Stimulated activated CD8-positive, alpha-beta memory T cell treated with anti-CD3 and anti-CD28 coated beads, Interleukin-12 subunit alpha, Interleukin-12 subunit beta, amount 100 ng/mL, for 1 hour (primary cell): ENCODE measurements around the gene NPBWR2.

Source experiments
- DNase-seq: peaks from one replicate; pipeline ENCODE4 v3.0.0-alpha.2; 2020; ENCODE audit warnings: low read depth

NPBWR2 gene

DNA sequence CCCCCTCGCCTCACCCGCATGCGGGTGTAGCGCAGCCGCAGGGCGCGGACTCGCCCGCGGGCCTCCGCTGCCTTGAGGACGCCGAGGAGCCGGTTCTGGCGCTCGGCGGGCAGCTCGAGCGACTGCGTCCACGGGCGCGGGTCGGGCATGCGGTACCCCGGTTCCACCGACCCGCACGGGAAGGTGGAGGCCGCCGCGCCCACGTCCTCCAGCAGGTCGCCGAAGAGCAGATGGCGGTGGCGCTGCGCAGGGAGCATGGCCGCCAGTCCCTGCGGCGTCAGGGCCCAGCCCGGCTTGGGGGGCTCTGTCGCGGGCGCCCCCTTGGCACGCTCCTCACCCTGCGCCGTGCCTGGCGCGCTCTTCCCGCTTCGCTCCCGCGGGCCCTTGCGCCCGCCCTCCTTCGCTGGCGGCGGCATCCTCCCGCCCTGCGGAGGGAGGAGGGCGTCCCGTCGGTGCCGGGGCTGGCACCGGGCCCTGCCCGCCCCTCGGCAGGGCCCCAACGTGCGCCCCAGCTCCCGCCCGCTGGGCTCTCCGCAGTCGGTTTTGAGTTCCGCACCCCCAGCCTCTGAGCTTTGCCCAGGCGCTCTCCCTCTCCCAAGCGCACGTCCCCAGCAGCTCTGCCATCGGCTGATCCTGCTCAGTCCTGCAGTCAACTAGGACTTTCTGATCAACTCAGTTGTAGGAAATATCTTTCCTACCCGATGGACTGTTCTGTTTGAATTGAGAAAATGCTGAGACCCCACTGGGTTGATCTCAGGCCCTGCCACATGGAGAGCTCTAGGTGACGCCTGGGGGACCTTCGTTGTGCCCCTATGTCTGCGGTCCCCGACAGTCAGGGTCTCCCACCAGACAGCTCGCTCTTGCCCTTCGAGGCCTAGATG lies 23.3 kb downstream of the NPBWR2 start, which contains the start of gene LKAAEAR1:
TSS of gene LKAAEAR1 (minus strand) at position 595 of the 881 bp plus-strand sequence. CDS start at position 416, 179 bp downstream.
- DNase-seq, result no peak

DNA sequence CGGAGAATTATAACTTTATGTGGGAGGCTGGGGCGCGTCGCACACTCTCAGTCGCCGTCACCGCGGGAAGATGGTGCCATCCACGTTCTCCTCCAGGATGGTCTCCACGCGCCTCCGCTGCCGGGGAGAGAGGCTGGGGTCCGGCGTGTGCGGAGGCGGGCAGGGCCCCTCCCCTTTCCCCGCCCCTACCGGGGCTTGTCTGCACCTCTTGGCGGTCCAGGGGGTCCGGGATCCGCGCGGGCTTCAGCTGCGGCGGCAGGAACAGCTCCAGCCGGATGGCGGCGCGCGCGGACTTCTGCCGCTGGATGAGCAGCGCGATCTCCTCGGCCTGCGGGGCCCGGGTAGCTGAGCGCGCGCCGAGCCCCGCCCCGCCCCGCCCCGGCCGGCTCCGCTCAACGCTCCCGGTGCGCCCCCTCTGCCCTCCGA lies 24.0 kb downstream of the NPBWR2 start:
- peak; percentile 35 for DNase-seq

DNA sequence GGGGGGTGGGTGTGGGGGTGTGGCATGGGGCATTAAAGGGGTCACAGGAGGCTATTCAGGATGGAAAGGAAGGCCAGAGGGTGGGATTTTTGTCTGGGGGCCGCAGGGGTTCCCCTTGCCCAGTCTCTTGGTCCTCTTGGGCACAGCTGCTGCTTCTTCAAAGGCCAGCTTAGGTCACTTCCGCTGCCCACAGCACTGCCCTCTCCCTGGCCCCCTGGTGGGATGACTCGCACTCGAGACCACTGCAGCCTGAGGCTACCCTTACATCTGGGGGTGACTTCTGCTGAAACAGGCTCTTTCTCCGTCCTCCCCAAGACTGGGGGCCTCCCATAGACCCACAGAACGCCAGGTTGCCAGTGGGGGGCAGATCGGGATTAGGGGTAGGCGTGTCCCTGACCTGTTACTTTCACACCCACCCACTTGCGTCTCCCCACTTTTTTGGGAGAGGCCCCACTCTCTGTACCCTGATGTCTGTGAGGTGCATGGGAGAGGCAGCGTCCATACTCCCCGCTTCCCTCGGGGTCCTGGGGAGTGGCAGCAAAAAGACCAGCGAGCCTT lies 24.5 kb downstream of the NPBWR2 start:
- no peak for DNase-seq

DNA sequence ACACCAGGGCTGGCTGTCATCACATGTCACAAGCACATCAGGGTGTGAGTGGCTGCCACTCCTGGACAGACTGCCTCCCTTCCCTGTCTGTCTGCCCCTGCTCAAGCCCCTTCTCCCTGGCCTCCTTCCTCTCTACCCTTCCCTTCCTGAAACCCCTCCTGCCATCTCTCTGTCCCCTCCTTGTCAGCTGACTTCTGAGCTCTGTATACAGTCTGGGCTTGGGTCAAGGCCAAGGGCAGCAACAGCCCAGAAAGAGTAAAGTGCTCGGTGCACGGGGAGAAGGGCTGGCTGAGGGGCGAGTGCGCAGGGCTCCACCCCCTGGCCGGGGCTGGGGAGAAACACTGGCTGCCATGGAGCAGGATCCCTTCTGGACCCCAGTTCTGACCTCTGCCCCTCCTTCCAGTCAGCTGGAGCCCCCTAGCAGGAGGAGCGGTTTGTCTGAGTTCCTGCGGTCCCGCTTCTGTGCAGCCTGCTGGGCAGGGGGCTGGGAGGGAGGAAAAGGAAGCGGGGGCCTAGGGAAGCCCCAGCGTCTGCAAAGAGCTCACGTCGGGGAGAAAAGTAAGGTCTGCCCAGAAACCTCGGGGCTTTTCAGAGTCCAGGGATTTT lies 25.1 kb downstream of the NPBWR2 start:
- DNase-seq, result no peak

DNA sequence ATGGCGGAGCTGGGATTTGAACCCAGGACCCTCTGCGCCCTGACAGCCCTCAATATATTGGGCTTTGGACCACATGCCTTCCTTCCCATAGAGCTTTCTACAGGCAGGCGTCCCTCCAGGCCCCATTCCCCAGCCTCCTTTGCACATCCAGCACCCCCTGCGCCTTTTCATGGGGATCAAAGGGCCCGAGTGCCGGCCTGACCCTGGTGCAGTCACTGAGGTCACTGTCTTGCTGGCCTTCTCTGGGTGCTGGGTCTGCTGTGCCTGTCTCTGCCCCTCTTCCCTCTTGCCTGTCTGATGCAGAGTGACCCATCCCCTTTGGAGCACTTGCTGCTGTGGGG lies 25.8 kb downstream of the NPBWR2 start:
- no peak for DNase-seq

DNA sequence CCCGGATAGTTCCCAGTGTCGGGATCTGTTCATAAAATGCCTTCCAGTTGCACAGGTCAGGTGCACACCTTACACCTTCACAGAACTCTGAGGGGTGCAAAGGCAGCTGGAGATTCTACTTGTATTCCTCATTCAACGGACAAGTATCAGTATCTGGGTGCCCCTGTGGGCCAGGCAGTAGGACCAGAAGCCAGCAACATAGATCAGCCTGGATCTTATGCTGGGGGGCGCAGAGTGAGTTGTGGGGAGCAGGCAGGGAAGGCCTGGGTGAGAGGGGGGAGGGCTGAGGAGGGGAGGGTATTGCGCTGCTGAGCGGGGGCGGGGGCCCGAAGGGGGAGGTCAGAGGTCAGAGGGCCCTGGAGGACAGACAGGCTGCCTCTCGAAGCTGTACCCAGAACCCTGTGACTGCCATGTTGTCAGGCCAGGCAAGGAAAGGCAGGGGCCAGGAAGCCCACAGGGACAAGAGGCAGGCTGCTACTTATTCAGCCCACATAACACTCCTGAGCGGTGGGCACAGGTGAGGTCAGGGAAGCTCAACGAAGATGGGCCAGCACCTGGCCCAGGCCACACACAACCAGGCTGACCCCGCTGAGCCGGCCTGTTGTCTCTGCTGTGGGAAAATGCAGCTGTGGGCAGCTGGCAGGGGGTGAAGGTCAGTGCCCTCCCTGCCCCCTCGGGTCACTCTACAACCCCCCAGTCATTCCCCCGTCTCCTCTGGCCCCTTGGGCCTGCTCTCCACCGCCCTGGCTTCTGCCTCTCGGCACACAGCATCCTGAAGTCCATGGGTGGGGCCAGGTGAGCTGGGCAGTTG lies 26.3 kb downstream of the NPBWR2 start:
- no peak for DNase-seq

DNA sequence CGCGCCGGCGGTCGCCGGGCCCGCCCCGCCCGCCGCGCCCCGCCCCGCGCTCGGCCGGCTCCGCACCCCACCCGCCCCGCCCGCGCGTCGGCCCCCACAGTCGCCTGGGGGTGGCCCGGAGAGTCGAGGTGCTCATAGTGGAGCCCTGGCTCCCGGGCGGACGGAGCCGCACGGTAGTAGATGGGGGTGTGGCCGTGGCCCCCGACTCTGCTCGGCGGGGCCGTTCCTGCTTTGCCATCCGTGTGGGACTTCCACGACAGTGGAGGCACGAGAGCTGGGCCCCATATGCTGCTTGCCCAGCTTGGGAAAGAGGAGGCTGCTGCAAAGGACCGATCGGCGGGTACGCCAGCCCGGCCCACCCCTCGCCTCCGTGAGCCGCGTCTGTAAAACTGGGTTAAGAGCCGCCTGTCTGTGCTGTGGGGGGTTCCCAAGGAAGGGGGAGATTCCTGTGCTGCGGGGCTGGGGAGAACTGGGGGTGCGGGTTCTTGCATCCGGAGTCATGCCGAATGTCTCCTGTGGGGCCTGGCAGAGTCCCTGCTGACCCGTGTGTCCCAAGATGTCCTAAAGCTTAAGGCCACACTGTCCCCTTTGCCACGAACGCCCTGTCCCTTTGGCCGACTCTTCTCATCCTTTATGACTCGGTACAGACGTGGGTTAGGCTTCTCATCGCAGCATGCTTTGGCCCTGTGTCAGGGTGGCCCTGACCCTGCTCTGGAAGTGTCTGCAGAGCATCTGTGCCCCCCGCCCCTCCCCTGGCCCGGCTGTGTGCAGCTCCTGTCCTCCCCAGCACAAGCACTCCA lies 27.2 kb downstream of the NPBWR2 start, which contains the start of gene OPRL1:
TSS of gene OPRL1 (plus strand) at position 70 of the 800 bp plus-strand sequence. CDS start 12,639 bp downstream, outside the sequence.
- DNase-seq, result no peak

DNA sequence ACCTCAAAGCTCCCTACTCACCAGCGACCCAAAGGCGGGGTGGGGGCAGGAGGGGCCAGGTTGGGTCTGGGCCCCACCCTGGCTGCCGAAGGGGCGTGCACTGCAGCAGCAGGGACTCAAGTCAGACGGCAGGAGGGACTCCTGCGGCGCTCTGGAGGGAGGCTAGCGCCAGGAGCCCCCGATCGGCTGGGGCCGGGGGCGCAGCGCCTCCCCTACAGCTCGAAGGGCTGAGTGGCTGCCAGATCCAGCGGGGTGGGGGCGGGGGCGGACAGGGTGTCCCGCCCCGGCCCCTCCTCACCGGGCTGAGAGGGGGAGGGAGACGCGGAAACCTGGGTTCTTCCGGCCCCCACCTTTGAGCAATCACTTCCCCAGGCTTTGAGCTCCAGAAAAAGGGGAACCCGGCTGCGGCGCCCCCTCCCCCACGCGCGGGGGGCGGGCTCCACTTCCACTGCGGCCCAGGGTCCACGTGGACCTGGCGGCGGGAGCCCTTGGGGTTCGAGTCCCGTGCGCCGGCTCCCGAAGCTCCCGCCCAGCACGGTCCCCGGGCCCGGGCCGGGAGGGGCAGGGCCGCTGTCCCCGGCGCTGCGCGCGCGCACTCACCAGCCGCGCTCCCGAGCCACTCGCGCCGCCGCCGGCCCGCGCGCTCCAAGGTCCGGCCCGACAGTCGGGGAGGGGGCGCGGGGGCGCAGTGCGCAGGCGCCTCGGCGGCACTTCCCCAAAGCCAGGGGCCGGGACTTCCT lies 27.9 kb downstream of the NPBWR2 start, which contains the start of gene RGS19:
TSS of gene RGS19 (minus strand) at position 246 of the 740 bp plus-strand sequence. CDS start 2,632 bp downstream, outside the sequence.
- DNase-seq, result peak; percentile 38

DNA sequence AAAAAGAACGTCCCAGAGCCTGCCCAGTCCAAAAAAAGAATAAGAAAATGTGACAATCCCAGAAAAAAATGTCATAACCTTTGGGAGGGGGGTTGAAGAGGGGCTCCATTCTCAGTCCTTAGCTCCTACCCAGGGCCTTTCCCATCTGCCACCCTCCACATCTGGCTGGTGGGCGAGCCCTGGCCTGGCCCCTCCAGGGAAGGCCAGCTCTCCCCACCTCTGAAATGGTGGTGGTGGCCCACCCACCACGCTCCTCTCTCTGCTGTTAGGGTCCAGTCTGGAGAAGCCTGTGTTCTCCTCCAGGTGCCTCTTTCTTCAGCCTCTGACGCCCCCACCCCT lies 28.5 kb downstream of the NPBWR2 start:
- DNase-seq, result no peak

DNA sequence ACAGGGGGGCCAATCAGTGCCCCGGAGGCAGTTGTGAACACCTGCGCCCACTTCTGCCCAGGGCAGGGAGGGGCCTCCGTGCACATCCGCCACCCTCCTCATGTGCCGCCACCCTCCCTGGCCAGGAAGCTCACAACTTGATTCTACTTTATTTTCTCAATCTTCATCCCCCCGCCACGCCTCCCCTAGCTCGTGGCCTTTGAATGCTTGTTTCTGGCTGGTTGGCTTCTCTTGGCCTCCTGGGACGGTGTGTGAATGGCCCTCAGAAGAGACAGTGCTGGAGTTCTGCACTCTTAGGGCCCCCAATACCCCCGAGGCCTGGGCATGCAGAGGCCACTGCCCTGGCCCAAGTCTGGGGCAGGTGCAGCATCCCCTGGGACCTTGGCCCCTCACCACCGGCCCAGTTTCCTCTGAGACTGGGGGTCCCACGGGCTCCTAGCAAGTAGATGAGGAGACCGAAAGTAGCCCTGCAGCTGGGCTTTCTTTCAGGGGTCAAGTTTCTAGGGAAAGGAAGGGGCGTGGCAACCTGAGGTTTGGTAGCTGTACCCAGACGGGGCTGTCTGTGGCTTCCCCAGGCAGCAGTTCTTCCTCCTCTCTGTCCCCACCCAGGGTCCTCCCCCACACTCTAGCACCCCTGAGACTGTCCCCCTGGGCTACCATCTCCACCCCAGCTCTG lies 29.4 kb downstream of the NPBWR2 start:
- peak; percentile 42 for DNase-seq

DNA sequence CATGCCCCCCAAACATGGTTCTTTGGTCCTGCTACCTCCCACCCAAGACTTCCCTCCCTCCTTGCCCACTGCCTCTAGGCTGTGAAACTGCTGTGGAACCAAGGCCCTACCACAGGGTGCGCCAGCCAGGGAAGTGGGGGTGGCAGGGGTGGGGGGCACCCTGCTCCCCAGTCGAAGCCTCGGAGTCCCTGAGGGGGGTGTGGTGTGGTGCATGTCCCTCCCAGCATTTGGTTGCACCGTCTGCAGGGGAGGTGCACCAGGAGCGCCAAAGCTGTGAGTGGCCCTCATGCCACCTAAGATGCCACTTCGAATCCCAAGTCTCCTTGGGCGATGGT lies 29.9 kb downstream of the NPBWR2 start:
- DNase-seq, result no peak

DNA sequence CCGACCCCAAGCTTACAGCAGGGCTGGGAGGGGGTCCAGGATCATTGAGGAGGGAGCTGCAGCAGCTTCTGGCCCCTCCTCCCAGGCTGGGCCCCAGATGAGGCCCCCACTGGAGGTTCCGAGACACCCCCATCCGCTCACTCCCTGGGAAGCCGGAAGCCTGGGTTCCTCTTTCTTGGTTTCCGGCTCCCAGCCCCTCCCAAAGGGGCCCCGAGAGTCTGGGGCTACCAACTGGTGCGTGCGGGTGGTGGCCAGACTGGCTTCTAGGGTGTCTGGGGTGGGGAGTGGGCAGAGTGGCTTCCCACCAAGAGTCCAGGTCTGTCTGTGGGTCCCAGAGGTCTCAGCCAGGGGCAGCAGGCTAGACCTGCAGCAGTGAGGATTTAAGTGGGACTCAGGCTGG lies 30.3 kb downstream of the NPBWR2 start:
- DNase-seq, result no peak

DNA sequence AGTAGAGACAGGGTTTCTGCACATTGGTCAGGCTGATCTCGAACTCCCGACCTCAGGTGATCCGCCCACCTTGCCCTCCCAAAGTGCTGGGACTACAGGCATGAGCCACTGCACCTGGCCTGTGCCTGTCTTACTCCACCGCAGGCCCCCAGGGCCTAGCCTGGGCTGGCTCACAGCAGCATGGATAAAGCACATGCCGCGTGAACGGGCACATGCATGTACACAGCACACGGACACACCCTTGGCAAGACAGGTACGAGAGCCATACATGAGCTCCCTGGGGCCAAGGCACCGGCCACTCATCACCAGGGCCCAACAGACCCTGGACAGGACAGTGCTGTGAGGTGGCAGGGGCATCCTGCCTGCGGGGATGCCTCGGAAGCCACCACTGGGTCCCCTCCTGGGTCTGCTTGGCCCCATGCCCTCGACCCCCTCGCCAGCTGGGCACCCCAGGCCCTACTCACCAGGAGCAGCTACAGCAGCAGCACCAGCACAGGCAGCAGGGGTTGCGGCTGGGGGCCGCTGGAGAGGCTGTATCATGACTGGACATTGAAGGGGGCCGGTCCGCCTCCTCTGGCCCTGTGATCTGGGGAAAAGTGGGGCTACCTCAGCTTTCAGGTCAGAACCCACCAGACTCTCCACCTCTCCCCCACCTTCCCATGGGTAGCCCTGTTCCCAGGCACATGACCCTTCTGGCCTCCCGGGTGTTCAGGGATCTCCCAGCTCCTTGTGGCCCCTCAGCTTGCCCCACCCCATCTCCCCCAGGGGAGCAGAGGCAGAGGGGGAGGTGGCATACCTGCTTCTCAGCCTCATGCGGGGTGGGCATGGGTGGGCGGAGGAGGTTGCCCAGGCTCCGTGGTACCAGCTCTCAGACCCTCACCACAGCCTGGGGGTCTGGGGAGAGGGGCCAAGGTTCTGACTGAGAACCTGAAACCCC lies 31.0 kb downstream of the NPBWR2 start:
- no peak for DNase-seq

DNA sequence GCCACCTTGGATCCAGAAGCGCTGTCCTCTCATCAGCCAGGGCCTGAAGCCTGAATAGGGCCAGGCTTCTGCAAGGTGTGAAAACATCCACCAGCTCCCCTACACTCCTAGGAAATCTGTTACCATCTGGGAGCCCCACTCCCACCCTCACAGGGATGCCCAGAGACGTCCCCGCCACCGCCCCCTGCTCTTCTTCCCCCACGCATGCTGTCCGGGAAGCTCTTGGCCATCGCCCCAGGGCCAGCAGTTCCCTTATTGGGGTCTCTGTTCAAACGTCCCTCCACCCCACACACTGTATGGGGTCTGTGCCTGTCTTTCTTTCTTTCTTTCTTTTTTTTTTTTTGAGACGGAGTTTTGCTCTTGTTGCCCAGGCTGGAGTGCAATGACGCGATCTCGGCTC lies 31.8 kb downstream of the NPBWR2 start:
- no peak for DNase-seq

DNA sequence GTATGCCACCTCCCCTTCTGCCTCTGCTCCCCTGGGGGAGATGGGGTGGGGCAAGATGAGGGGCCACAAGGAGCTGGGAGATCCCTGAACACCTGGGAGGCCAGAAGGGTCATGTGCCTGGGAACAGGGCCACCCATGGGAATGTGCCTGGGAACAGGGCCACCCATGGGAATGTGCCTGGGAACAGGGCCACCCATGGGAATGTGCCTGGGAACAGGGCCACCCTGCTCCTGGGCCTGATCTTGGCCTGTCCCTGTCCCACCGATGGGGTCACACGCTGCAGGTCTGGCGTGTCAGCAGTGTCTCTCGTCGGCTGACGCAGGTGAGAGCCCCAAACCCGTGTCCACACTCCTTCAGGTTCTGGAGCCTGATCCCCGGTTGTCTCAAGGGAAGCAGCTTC lies 32.4 kb downstream of the NPBWR2 start:
- DNase-seq, result no peak

DNA sequence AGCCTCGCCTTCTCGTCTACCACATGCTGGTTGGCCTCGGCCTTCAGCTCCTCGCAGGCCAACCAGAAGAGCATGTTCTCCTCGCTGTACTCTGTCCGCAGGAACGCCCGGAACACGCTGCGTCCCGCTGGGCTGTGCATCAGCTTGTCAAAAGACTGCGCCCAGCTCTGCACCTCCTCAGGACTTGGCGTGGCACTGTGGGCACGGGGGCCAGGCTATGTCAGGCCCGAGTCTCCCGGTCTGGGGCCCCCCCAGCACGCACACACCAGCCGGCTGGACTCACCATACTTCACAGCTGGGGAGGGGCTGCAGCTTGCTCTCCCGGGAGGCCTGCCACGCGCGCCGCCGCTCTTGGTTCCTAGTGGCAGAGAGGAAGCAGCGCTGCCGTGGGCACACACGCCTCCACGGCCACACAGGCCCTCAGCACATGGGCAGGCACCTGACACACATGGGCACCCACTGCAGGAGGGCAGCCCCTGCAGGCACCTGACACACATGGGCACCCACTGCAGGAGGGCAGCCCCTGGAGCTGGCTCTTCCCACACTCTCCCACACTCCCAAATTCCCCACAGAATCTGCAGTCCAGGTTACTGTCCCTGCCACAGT lies 33.1 kb downstream of the NPBWR2 start:
- DNase-seq, result no peak

DNA sequence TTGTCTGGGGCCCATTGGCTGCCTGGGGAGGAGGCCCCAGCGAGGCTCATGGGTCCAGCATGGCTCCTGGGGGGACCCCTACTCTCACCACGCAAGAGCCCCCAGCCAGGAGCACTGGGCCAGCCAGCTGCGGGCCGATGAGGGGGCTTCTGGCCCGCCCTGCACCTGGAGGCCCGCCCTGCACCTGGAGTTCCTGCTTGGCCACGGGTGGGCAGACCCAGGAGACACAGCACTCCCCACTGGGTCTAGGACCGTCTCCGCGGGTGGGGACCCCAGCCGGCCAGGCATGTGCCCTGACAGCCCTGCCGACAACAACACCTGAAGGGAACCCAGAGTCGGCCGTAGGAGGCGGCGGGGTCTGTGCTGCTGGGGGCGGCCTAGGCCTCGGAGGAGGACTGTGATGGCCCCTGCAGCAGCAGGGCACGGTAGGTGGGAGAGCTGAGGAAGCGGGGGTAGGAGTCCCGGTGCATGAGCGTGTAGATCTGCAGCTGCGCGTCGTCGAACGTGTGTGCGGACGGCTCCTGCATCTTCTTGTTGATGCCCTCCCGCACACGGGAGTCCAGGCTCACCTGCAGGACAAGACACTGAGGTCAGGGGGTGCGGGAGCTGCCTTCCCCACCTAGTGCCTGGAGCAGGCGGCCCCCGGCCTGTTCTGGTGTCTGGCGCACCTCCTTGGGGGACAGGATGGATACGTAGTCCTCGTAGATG lies 33.7 kb downstream of the NPBWR2 start:
- DNase-seq, result no peak

DNA sequence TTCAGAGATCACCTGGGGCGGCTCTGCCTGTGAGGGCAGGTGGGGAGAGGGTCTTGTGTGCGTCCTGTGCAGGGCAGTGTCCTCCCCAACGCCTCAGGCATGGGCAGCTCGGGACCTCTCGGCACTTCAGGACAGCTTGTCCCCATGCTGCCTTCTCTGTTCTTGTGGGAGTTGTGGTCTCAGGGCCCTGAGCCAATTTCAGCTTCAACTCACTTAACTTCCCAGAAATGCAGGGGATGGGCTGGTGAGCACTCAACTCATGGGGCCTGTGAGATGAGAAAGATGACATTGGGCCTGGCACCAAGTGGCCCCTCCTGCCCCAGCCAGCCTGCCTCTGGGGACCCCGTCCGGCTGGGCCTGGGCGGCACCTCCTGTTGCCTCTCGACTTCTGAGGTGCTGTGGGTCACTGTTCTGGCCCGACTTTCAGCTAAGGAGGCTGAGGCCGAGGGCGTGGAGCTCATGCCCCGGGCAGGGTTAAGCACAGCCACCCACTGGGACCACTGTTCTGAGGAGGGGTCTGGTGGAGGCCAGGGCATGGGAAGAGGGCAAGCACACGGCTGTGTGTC lies 34.8 kb downstream of the NPBWR2 start:
- no peak for DNase-seq
